ENCODE measurements around the gene GALM.
"Not testable (repeated sequence)": the region's sequence is repeated elsewhere in the genome, so short reads cannot be mapped to it uniquely, and the experiment has no call there.

The GALM gene

DNA sequence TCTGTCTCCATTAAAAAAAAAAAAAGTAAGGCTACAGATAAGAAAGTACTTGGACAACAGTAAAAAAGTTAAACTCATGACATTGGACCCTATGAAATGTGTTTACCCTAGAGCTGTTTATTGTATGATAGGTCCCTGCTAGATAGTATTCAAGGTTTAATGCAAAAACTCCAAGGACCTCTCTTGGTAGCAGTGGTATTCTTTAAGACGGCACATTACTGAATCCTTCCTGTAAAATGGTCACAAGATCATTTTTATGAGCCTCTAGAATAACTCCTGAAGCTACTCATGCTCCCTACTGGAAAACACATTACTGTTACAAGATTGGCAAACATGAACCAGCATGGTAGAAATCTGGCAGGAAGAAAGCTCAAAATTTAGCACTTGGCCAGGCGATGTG is 38.8 kb downstream of the GALM start:
- TF ChIP-seq, protein P1, sequence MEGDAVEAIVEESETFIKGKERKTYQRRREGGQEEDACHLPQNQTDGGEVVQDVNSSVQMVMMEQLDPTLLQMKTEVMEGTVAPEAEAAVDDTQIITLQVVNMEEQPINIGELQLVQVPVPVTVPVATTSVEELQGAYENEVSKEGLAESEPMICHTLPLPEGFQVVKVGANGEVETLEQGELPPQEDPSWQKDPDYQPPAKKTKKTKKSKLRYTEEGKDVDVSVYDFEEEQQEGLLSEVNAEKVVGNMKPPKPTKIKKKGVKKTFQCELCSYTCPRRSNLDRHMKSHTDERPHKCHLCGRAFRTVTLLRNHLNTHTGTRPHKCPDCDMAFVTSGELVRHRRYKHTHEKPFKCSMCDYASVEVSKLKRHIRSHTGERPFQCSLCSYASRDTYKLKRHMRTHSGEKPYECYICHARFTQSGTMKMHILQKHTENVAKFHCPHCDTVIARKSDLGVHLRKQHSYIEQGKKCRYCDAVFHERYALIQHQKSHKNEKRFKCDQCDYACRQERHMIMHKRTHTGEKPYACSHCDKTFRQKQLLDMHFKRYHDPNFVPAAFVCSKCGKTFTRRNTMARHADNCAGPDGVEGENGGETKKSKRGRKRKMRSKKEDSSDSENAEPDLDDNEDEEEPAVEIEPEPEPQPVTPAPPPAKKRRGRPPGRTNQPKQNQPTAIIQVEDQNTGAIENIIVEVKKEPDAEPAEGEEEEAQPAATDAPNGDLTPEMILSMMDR (IDR thresholded peaks at IDR 0.05; ENCODE audit: low read depth, low read length, missing control alignments) = no peak
- no peak for DNase-seq (ENCODE audit: low read depth)
- H3K4me3 ChIP-seq (ENCODE audit: low read depth, low read length) = no peak overlapping the region

DNA sequence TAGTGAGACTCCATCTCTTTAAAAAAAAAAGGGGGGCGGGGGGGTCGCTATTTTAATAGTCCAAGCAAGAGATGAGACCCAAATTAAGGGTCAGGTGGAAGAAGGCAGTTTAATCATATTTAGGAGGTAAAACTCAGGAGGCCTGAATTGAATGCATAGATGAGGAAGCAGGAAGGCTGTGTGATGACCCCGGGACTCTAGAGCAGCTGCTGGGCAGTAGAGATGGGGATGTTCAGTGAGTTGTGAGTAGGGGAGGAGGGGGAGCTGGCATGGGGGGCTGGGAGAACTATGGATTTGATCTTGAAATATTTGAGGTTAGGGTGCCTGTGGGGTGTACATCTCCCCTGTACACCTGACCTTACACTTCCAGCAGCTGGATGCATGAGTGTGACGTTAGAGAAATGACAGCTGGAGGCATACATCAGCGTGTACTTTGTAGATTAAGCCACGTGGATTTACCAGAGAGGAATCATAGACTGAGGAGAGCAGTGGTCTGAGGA is 41.0 kb downstream of the GALM start:
- TF ChIP-seq, protein P1 (IDR thresholded peaks at IDR 0.05; ENCODE audit: low read depth, low read length, missing control alignments) = no peak
- DNase-seq (ENCODE audit: low read depth) = no peak
- no peak overlapping the region for H3K4me3 ChIP-seq (ENCODE audit: low read depth, low read length)

DNA sequence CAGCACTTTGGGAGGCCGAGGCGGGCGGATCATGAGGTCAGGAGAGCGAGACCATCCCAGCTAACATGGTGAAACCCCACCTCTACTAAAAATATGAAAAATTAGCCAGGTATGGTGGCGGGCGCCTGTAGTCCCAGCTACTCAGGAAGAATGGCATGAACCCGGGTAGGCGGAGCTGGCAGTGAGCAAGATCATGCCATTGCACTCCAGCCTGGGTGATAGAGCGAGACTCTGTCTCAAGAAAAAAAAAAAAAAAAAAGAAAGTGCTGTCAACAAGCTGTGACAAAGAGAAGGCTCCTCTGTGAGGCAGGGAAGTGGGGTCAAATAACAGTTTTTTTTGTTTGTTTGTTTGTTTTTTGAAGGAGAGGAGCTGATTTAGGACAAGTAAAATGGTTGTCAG is 42.6 kb downstream of the GALM start:
- DNase-seq (ENCODE audit: low read depth) = not testable (repeated sequence)

DNA sequence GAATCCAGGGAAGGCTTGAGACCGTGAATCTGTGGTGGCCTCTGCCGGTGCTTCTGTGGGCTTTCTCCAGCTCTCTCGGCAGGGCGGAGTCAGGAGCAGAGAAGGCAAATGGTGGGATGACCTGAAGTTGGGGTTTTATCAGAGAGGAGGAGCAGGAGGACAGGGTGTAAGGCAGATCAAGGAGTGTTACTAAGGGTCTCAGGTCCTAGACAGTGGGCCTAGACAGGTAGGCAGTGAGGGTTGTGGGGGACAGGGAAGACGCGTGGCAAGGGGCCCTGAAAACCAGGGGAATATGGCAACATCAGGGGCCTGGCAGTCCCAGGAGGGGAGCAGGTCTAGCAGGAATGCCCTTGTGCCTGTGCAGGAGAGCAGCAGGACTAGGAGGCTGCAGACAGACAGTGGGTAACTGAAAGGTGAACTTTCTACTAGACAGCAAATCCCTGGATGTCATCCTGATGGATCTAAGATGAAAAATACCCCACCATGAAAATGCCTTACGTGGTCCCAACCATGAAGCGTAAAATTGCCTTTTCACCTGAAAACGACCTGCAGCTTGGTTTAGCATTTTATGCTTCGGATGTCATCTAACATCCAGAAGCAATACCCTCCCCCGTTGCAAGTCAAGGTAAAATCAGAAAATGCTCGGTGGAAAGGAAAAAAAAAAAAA is 43.1 kb downstream of the GALM start:
- no peak for DNase-seq (ENCODE audit: low read depth)
- TF ChIP-seq, protein P1 (IDR thresholded peaks at IDR 0.05; ENCODE audit: low read depth, low read length, missing control alignments) = no peak
- H3K4me3 ChIP-seq (ENCODE audit: low read depth, low read length) = no peak overlapping the region

More for the DNA sequence above, 42.6 kb downstream of the GALM start:
- H3K4me3 ChIP-seq (ENCODE audit: low read depth, low read length) = not testable (repeated sequence)

DNA sequence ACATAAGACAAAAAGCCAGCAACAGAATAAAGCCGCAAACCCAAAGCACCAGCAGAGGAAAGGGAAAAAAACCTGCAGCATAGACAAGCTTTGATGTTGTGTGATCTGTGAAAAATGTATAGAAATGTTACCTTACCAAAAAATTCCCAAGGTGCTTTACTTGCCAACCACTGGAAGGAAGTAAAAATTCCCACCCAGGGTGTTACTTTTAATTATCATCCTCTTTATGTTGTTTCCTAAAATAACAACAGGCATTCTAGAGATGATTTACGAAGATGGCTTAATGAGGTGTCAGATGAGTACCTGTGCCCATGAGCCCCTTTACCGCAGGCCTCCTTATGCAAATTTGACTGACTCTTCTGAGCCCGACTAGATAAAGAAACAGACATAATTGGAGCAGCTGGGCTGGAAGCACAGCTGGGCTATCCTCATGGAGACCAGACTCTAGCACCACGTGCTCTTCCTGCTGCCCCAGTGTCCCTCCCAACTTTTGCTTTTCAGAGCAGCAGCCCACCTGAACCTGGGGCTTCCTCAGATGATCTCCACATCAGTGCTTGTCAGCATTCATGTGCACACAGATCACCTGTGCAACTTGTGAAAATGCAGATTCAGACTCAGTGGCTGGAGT is 43.8 kb downstream of the GALM start:
- TF ChIP-seq, protein P1 (IDR thresholded peaks at IDR 0.05; ENCODE audit: low read depth, low read length, missing control alignments) = no peak
- peak; percentile 24 for DNase-seq (ENCODE audit: low read depth)
- H3K4me3 ChIP-seq (ENCODE audit: low read depth, low read length) = no peak overlapping the region

DNA sequence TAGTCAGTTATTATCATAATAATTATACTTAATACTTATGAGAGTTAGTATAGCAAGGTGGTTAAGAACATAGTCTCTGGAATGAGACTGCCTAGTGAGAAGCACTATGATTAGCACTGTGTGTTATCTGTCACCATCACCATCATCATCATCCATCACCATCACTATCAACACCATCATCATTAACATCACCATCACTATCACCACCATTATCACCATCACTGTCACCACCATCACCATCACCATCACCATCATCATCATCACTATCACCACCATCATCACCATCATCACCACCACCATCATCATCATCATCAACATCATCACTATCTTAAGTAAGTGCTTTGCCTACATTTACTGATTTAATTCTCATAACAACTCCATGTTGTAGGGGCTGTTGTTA is 45.6 kb downstream of the GALM start:
- TF ChIP-seq, protein P1 (IDR thresholded peaks at IDR 0.05; ENCODE audit: low read depth, low read length, missing control alignments) = no peak
- no peak overlapping the region for H3K4me3 ChIP-seq (ENCODE audit: low read depth, low read length)
- no peak for DNase-seq (ENCODE audit: low read depth)

DNA sequence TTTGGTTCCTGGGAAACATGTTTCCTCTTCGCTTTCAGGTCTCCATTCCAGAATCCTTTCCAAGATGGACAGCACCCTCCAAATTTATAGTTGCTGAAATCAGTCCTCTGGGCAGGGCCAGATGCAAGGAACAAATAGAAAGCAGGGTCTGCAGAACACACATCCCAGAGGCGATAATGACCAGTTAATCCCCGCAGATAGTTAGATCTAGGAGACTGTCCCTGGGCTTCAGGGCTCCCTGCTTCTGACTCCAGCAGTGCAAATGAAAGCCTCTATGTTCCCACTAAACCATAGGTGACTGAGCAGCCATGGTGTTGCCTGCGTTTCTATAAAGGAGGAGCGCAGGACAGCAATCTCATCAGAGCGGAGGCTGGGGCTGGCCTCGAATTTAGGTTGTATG is 46.5 kb downstream of the GALM start:
- TF ChIP-seq, protein P1 (IDR thresholded peaks at IDR 0.05; ENCODE audit: low read depth, low read length, missing control alignments) = no peak
- H3K4me3 ChIP-seq (ENCODE audit: low read depth, low read length) = no peak overlapping the region
- DNase-seq (ENCODE audit: low read depth) = no peak
